GM21526 (cell line): ENCODE data around the gene KSR2.

Experiments used
- ATAC-seq: cut with Tn5 transposase; IDR thresholded peaks from one replicate; pipeline ENCODE4 v1.9.1; 2021; ENCODE audit warnings: moderate library complexity; ENCODE audit not compliant: unreplicated experiment, low FRiP score

Gene KSR2

DNA sequence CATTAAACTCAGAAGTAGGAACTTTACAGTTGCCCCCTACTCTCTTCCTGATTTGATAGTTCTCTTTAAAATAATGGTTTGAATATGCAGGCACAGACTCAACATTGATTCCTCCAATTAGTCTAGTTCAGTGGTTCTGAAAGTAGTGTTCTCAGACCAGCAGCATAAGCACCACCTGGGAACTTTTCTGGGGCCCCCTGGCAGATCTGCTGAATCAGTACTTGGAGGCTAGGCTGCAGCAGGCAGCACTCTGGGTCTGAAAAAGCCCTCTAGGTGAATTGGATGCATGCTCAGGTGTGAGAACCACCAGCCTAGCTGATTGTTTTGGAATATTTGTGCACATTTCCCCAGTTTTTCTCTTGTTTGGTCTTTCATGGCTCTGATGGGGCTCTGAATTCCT is 408.8 kb downstream of the KSR2 start:
- ATAC-seq = no peak

DNA sequence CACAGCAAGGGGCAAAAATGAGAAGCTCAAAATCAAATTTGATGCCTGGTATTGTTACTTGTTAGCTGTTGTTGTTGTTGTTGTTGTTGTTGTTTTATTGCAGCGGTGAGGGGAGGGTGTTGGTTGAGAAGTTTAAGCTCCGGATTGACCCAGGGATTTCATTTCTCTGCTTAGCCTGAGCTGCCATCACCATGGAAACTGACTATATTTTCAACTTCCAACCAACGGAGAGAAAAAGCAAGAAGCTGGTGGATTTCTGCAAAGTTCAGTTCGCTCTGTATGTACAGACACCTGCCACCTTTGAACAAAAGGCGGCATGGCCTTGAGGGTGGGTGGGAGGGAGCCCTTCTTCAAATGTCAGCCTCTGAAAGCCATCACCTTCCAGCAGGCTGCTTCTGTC is 412.9 kb downstream of the KSR2 start:
- no peak for ATAC-seq

GRCh38 chr12:117552971-117553370 is 415.8 kb downstream of the KSR2 start:
- no peak for ATAC-seq

GRCh38 chr12:117551665-117552064 is 417.1 kb downstream of the KSR2 start:
- no peak for ATAC-seq

- ATAC-seq = no peak
Observed at GRCh38 chr12:117547209-117547608, 421.6 kb downstream of the KSR2 start.

GRCh38 chr12:117545216-117545615 is 423.6 kb downstream of the KSR2 start:
- ATAC-seq = no peak

- no peak for ATAC-seq
Observed at GRCh38 chr12:117540011-117540410, 428.8 kb downstream of the KSR2 start.

DNA sequence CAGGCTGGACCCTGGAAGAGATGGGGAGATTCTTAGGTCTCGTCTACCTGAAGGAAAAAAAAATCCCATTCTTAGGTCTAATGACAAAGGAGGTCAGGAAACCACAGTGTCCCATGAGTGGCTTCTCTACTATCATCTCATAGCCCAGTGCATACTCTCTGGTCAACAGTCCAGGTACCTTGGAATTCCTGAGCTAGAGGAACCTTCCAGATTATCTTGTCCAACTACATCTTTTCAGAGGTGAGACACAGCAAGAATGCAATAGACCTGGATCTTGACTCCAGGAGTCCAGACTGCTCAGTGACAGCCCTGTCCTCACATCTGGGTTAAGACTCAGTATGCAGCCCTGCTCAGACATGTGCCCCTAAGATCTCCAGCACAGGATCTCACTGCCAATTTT is 429.9 kb downstream of the KSR2 start:
- ATAC-seq = no peak

GRCh38 chr12:117538032-117538690 is 430.6 kb downstream of the KSR2 start:
- ATAC-seq = no peak

- ATAC-seq = no peak
Observed at GRCh38 chr12:117533687-117534086, 435.1 kb downstream of the KSR2 start.

DNA sequence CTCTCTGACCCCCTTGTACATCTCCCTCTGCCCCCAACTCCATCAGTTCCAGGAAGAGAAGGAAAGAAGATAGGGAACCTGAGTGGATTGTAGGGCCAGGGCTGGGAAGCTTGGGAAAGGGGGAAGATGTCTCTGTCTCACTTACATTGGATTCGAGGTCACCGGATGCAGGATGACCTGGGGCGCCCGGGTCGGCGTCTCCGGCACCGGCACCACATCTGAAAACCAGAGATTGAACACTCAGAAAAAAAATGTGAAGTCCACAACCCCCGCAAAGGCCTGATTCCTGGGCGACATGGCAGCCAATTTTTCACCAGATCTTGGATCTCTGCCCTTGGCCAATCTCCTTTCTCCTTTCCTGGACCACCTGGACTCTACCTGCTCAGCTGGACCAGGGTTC is 438.0 kb downstream of the KSR2 start:
- no peak for ATAC-seq

DNA sequence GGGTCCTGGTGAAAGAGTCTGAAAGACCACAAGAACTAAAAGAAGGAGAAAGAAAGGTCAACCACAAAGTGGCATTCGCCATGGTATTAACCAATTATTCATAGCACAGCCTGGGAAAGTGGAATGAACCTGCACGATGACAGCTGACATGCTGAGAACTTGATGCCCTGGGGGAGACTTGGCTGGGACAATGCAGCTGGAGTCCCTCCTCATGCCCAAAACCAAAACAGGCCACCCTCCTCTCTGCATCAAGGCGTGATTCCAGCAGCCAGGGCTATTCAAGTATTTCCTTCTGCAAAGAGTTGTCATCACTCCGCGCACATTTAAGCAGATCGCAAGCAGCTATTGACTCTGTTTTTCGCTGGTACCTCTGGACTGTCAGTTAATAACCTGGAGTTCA is 440.3 kb downstream of the KSR2 start:
- ATAC-seq = no peak

DNA sequence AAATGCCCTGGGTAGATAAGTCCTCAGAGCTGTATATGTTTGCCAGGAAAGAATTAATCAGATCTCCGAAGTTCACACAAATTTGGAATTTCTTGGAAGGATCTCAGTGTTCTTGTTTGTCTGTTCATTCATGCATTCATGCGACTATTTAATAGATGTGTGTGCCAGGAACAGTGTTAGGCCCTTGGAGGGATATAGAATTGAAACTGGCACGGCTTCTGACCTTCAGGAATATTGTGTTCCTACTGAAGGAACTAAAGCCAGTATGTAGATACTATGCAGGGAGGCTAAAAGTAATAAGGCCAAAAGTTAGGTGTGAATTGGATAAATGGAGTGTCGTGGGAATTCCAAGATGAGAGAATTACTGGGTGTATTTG is 441.3 kb downstream of the KSR2 start:
- no peak for ATAC-seq

DNA sequence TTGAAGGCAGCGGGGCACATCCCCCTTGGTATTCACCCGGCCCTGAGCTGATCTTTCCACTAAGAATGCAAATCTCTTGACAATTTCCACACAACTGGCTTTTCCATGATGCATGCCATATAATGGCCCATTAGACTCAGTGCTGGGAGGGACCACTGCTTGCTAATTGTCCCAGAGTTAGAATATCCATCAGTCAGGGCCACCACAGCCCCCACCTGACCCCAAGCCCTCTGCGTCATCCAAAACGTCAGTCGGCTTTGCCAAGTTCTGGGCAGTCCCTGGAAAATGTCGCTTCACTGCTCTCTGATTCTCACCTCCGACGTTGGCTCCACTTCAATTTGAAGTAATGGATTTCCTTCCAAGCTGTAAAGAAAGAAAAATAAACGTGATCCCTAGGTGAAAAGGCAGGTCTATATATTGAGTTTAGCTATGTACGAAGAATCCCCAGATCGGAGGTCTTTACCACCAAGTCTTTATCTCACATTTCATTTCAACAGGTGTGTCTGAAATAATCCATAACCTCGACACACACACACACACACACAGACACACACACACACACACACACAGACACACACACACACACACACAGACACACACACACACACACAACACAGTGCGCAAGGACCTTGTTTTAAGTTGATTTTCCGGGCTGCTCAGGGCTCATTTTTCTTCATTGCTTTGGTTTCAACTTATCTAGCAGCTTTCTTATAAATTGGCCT is 441.9 kb downstream of the KSR2 start:
- no peak for ATAC-seq

DNA sequence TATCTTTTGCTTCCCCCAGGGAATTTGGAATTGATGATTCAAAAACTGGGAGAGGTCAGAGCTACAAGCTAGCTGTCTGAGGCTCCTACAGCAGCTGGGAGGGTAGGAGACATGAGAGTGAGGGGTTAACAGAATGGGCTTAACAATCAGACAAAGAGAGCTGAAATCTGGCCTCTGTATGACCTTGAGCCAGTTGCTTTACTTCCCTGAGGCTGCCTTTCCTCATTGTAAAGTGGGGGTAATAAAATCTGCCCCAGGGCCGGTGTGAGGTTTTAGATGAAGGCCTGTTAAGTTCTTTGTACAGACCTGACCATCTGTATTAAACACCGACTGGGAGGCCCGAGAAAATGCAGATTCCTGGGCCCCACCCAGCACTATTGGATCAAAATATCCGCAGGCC is 443.0 kb downstream of the KSR2 start:
- no peak for ATAC-seq

DNA sequence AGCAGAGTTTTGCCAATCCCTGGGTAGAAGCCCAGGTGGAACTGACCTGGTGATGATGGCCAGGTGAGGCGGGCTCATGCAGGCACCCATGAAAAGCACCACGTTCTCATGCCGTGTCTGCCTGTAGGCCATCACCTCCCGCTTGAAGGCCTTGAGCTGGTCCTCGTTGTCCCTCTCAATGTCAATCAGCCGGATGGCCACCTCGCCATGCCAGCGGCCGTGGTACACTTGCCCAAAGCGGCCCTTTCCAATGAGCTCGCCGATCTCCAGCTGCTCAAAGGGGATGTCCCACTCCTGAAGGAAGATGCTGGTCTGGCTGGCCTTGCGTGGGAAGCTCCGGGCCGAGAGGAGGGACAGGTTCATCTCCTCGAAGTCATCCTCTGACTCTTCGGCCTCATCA is 444.0 kb downstream of the KSR2 start:
- ATAC-seq = no peak

DNA sequence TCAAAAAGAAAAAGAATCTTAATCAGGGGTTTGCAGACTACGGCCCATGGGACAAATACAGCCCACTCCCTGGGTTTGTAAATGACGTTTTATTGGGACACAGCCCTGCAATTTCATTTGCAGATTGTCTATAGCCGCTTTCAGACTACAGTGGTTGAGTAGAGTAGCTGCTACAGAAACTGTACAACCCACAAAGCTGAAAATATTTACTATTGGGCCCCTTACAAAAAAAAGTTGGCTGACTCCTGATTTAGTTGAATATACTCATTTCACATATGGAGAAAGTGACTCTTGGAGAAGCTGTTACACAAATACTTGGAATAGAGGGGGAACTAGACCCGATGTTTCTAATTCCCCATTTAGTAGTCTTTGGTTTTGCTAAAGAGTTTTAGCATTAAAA is 444.8 kb downstream of the KSR2 start:
- no peak for ATAC-seq

DNA sequence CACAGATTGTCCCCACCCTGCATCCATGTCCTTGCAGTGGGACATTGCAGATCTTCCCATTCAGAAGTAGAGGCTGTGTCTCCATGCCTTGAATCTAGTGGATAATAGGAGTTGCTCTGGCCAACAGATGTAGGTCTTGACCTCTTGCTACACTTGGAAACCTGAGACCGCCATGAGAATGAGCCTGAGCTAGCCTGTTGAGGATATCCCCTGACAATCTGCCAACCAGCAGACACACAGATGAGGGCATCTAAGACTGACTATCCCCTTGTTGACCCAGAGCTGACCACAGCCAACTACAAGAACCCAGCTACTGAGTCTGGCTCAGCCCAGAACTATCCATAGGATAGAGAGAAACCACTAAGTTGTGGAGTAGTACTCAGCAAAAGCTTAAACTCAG is 446.2 kb downstream of the KSR2 start:
- no peak for ATAC-seq

DNA sequence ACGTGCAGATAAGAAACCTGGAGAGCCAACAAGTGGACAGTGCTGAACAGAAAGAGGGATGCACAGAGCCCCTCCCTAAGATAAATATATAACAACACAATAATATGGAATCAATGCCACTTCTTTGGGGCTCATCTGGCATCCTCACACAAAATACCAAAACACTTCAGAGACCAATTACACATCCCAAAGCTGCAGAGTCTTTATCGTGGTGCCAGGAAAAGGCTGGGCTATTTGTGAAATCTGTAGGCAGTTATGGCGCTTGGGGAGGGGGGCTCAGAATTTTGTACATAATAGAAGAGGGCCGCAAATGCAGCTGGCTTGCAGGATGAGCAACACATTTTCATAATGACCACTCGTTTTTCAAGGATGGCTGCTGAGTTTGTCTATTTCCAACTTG is 446.9 kb downstream of the KSR2 start:
- no peak for ATAC-seq

- ATAC-seq = no peak
Observed at GRCh38 chr12:117521346-117521745, 447.4 kb downstream of the KSR2 start.

DNA sequence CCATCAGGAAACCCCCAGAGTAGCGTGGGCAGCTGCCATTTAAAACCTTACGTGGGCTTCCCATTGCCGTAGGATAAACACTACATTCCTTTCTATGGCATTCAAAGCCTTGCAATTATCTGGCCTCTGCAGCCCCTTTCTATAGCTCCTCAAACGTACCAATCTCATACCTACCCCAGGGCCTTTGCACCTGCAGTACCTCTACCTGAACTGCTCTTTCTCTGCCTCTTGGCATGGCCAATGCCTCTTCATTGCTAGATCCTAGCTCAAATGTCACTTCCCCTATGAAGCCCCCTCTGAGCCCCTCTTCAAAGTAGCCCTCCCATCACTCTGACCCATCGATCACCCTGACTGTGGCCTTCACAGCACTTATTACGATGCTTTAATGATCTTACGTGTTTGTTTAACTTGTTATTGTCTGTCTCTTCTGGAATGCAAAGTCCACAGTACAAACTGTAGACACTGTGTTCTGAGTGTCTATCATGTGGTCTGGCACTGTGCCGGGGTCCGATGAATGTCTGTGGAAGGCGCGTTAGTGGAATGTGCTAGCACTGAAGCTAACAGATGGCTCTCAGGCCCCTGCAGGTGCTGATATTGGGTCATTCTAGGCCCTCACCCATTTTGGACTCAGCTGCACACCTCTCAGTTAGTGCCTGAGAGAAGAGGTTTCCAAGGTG is 450.1 kb downstream of the KSR2 start:
- no peak for ATAC-seq

- no peak for ATAC-seq
Observed at GRCh38 chr12:117517219-117517739, 451.5 kb downstream of the KSR2 start.
